ENCODE measurements around the gene ZNF511. TPM values are rescaled to one million over a fixed set of nuclear protein-coding genes. Genes with fewer than 3 reads are reported as not detected.

Gene ZNF511
- total and polyA plus RNA-seq, 2 donors (not counting 1 experiment from before 2014, with no cell fraction given), result 30.7 to 45.1 TPM

- DNase-seq, result no peak
- no peaks in the 10 kb centered on the region for H3K27me3 Mint-ChIP-seq
- WGBS (ENCODE audit: insufficient coverage), result over 99% methylated on average over 19 of the region's 19 CpGs
- ChIA-PET CTCF (interaction anchor here (0.7 kb wide), 1 partner anchor 13 kb away, joined by 3 read pairs; no protein-coding TSS in a partner anchor), POLR2A (no interaction called here)
- peaks cover 10 to 26% of the 10 kb centered on the region in 2 donors for H3K4me1 ChIP-seq (ENCODE audit: control insufficient read depth in 2 of 2, insufficient read depth in 2 of 2, low read length in 2 of 2)
- no peak overlapping the region for H2AFZ ChIP-seq (ENCODE audit: insufficient read depth, low read depth, low read length, poor library complexity, severe bottlenecking)
- no peak overlapping the region for H3K9ac ChIP-seq (ENCODE audit: low read length)
- H4K20me1 ChIP-seq (ENCODE audit: control insufficient read depth, insufficient read depth, low read length, poor library complexity, severe bottlenecking), result peaks cover 36% of the 10 kb centered on the region
- intact Hi-C loops (cut with micrococcal nuclease), result loop anchor here (10.0 kb wide), 1 partner anchor 126 kb away; no protein-coding TSS in a partner anchor
- peaks cover 6% of the 10 kb centered on the region for H3K79me2 ChIP-seq (ENCODE audit: control insufficient read depth, insufficient read depth, low read length)
- no peak for ATAC-seq (ENCODE audit: low read depth)
- no peak overlapping the region for H3K4me3 Mint-ChIP-seq
- no peak overlapping the region for H3K27ac Mint-ChIP-seq
- H3K36me3 ChIP-seq (replicated peaks in 1 of 2; ENCODE audit: control extremely low read depth in 1 of 2, control insufficient read depth in 1 of 2, extremely low read depth in 1 of 2, insufficient read depth in 2 of 2, low read length in 1 of 2), result peaks cover 0 to 68% of the 10 kb centered on the region in 2 experiments
- H3K4me1 Mint-ChIP-seq, result peaks cover 14% of the 10 kb centered on the region
- no peak overlapping the region for H3K4me2 ChIP-seq (replicated peaks; ENCODE audit: low read depth, low read length, poor library complexity, severe bottlenecking)
- TF ChIP-seq CTCF (IDR thresholded peaks at IDR 0.05) (no peak), EZH2 (IDR thresholded peaks at IDR 0.05; ENCODE audit: borderline replicate concordance, insufficient read depth, low read depth, low read length, poor library complexity, severe bottlenecking) (no peak)
- no peaks in the 10 kb centered on the region for H3K9me3 ChIP-seq (ENCODE audit: control extremely low read depth in 1 of 3, control insufficient read depth in 2 of 3, insufficient read depth in 1 of 3, low read length in 2 of 3)
- H3K4me3 ChIP-seq (ENCODE audit: control extremely low read depth in 1 of 5, extremely low read depth in 1 of 5, insufficient read depth in 1 of 5, low read depth in 2 of 5, low read length in 4 of 5), result no peak overlapping the region
- H3K9me3 Mint-ChIP-seq (ENCODE audit: insufficient read depth), result no peaks in the 10 kb centered on the region
- no peak overlapping the region for H3K27ac ChIP-seq (ENCODE audit: low read length in 2 of 2)
- no peaks in the 10 kb centered on the region for H3K27me3 ChIP-seq (replicated peaks in 1 of 4; ENCODE audit: control extremely low read depth in 1 of 4, control insufficient read depth in 3 of 4, insufficient read depth in 4 of 4, low read length in 3 of 4)
Observed at GRCh38 chr10:133270773-133271297, 37.9 kb upstream of the ZNF511 start.

- 89% methylated on average over 32 of the region's 35 CpGs for WGBS (ENCODE audit: insufficient coverage)
- peaks cover 16% of the 10 kb centered on the region for H3K4me1 Mint-ChIP-seq
- H3K9ac ChIP-seq (ENCODE audit: low read length), result no peak overlapping the region
- no peaks in the 10 kb centered on the region for H3K9me3 ChIP-seq (ENCODE audit: control extremely low read depth in 1 of 3, control insufficient read depth in 2 of 3, insufficient read depth in 1 of 3, low read length in 2 of 3)
- peaks cover 0 to 64% of the 10 kb centered on the region in 2 experiments for H3K36me3 ChIP-seq (replicated peaks in 1 of 2; ENCODE audit: control extremely low read depth in 1 of 2, control insufficient read depth in 1 of 2, extremely low read depth in 1 of 2, insufficient read depth in 2 of 2, low read length in 1 of 2)
- H3K27me3 ChIP-seq (replicated peaks in 1 of 4; ENCODE audit: control extremely low read depth in 1 of 4, control insufficient read depth in 3 of 4, insufficient read depth in 4 of 4, low read length in 3 of 4), result no peaks in the 10 kb centered on the region
- TF ChIP-seq CTCF (IDR thresholded peaks at IDR 0.05) (no peak), EZH2 (IDR thresholded peaks at IDR 0.05; ENCODE audit: borderline replicate concordance, insufficient read depth, low read depth, low read length, poor library complexity, severe bottlenecking) (no peak)
- H3K27ac ChIP-seq (ENCODE audit: low read length in 2 of 2), result no peak overlapping the region
- CTCF ChIA-PET, result no interaction called here
- no peak overlapping the region for H3K27ac Mint-ChIP-seq
- no peak overlapping the region for H2AFZ ChIP-seq (ENCODE audit: insufficient read depth, low read depth, low read length, poor library complexity, severe bottlenecking)
- no peaks in the 10 kb centered on the region for H3K27me3 Mint-ChIP-seq
- H3K9me3 Mint-ChIP-seq (ENCODE audit: insufficient read depth), result no peaks in the 10 kb centered on the region
- peaks cover 36% of the 10 kb centered on the region for H4K20me1 ChIP-seq (ENCODE audit: control insufficient read depth, insufficient read depth, low read length, poor library complexity, severe bottlenecking)
- no peak for ATAC-seq (ENCODE audit: low read depth)
- POLR2A ChIA-PET, result no interaction called here
- H3K4me2 ChIP-seq (replicated peaks; ENCODE audit: low read depth, low read length, poor library complexity, severe bottlenecking), result no peak overlapping the region
- no peak for DNase-seq
- no peak overlapping the region for H3K4me3 Mint-ChIP-seq
- intact Hi-C loops (cut with micrococcal nuclease), result loop anchor here (10.0 kb wide), 1 partner anchor 127 kb away; no protein-coding TSS in a partner anchor
- H3K4me1 ChIP-seq (ENCODE audit: control insufficient read depth in 2 of 2, insufficient read depth in 2 of 2, low read length in 2 of 2), result peaks cover 13 to 32% of the 10 kb centered on the region in 2 donors
- H3K79me2 ChIP-seq (ENCODE audit: control insufficient read depth, insufficient read depth, low read length), result peaks cover 12% of the 10 kb centered on the region
- no peak overlapping the region for H3K4me3 ChIP-seq (ENCODE audit: control extremely low read depth in 1 of 5, extremely low read depth in 1 of 5, insufficient read depth in 1 of 5, low read depth in 2 of 5, low read length in 4 of 5)
Observed at GRCh38 chr10:133271521-133272300, 37.0 kb upstream of the ZNF511 start.
